Fibroblast of lung (primary cell): Measurements from ENCODE around the gene ZNF84.

Experiments
- EZH2 ChIP-seq: IDR thresholded peaks from 2 replicates; pipeline ENCODE4 v1.5.1; 2012; ENCODE audit warnings: low read length, control low read depth, mild to moderate bottlenecking; ENCODE audit errors: missing control alignments
- TF ChIP-seq, protein P1 (sequence below), 2 donors: IDR thresholded peaks in 1 of 2; conservative IDR thresholded peaks in 1 of 2; 1 replicate in 1 of 2; 2 replicates in 1 of 2; pipeline ENCODE4 v1.5.1; 2011 to 2012; ENCODE audit warnings: low read length in 2 of 2, control low read depth in 1 of 2, inconsistent platforms in 1 of 2, low read depth in 1 of 2, mild to moderate bottlenecking in 1 of 2

DNA sequence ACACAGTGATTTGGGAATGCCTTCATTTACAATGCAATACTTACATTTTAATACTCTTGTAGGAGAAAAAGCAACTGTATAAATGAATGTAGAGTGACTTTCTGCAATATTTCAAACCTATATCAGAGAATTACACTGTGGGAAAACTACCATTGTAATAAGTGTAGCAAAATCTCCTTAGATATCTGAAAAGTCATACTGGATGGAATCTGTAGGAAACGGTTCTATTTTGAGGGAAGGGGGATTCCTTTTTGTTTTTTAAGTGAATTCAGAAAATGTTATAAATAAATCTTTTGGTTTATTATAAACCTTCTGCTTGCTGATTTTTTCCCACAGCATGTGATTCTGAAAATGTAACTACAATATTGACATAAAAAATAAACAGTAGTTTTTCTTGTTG, 69.8 kb downstream of the ZNF84 start:
- TF ChIP-seq, protein P1, sequence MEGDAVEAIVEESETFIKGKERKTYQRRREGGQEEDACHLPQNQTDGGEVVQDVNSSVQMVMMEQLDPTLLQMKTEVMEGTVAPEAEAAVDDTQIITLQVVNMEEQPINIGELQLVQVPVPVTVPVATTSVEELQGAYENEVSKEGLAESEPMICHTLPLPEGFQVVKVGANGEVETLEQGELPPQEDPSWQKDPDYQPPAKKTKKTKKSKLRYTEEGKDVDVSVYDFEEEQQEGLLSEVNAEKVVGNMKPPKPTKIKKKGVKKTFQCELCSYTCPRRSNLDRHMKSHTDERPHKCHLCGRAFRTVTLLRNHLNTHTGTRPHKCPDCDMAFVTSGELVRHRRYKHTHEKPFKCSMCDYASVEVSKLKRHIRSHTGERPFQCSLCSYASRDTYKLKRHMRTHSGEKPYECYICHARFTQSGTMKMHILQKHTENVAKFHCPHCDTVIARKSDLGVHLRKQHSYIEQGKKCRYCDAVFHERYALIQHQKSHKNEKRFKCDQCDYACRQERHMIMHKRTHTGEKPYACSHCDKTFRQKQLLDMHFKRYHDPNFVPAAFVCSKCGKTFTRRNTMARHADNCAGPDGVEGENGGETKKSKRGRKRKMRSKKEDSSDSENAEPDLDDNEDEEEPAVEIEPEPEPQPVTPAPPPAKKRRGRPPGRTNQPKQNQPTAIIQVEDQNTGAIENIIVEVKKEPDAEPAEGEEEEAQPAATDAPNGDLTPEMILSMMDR (conservative IDR thresholded peaks at IDR 0.05 in 1 of 2, IDR thresholded peaks at IDR 0.05 in 1 of 2; ENCODE audit: low read depth in 1 of 2, low read length in 2 of 2) = no peak
- no peak for TF ChIP-seq EZH2
